CD4-positive, alpha-beta T cell treated with Interleukin-17A for 1 hour (primary cell): ENCODE measurements around the gene LY6G6D.
"Not testable (repeated sequence)": the region's sequence is repeated elsewhere in the genome, so short reads cannot be mapped to it uniquely, and the experiment has no call there.

ENCODE experiments used
- DNase-seq: peaks from one replicate; pipeline ENCODE4 v3.0.0-alpha.2; 2020

LY6G6D gene

DNA sequence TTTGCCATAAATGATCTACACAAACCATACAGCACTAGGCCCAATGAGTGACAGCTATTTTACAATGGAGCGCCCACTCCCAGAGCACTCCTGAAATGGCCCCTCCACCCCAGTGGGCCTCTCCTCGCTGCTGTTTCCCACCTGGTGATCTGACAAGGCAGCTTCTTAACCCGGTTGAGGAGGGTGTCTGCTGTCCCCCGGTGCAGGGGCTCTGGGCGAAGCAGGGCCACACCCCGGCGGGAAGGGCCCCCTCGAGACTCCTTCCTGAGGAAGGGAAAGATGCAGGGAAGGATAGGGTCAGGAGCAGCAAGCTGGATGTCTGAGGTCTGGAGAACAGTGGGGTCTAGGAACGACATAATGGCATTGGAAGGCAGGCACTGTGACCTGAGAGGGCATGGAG is 22.3 kb upstream of the LY6G6D start:
- no peak for DNase-seq

DNA sequence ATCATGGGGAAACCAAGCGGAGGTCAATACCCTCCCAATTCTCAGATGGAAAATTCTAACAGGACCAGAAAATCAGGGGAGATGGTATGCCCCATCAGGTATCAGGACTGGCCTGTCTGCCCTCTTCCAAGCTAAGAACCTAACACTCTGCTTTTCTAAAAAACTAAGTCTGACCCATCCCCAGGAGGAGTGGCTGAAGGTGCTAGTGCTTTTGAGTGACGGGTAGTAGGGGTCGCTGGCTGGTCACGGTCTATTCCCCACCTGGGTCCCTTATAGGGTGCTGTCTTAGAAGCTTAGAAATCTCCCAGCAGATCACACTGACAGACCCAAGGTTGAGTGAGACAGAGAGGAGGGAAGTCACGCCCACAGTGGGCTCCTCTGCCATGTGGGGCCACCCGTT is 21.6 kb upstream of the LY6G6D start:
- no peak for DNase-seq

DNA sequence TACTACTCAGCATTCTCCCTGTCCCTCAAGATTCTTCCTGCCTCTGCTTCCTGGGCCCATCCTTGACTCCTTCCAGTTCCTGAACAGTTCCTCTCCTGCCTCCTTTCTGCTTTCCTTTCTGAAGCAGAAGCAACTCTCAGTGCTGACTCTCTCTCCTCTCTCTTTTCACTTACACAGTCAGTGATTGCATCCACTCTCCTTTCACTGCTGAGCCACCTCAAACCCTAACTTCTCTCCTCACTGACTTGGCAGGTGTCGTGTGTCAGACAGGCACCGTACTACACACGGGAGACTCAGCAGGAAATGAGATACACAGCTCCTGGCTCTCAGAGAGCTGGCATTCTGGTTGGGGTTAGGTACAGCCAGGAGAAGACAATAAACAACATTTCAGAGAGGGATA is 17.6 kb upstream of the LY6G6D start:
- DNase-seq: no peak

DNA sequence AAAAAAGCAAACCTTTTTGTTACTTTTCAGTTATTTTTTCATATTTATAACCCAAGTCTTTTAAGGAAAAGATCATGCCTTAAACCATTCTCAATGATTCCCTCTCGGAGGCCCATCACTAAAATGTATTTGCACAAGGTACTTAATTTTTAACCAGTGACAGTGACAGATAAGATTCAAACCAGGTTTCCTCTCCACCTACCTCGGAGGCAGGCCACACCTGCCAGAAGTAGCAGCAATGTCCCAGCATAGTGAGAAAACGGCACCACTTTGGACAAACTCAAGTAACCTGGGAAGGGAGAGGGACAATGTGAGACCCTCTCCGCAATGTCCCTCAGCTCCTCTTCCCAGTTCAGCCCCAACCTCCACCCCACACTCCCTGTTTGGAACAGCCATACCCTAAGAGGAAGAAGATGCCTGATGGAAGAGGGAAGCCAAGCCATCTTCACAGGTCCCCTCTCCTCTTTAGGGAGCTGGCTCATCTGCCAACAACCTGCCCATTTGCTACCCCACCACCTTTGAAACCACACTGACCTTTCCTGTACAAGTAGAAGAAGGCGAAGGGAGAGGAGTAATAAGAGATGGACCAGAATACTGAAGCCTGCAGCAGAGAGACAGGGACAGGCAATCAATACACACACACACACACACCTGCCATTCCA is 14.3 kb upstream of the LY6G6D start:
- no peak for DNase-seq

DNA sequence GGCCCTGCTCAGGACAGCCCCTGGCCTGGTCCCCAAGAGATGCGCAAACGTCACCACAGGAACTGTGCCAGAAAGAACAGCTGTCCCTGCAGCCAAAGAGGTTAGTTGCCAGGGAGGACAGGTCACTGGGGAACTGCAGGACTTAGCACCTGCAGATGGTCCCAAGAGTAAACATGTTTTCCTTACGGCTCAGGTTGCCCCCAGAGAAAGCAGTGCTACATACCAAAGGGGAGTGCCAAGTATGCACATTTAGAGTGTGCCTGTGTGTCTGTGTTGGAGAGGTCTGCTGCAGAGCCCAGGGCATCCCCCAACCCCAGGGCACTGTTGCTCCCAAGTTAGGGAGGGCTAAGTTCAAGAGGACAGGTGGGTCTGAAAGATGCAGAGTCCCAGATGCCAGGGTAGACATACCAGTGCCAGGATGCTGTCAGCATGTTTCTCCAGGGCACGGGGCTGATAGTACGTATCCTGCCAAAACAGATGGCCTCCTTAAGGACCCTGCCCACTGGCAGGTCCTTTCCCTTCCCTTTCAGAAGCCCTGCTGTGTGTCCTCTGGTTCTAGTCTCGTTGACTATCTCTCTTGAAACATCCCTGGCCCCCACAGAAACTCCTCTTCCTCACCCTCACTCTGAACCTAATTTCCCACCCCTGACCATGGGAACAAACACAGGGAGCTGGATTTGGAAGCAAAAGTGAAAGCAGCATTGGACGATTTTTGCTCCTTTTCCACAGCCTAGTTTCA is 13.3 kb upstream of the LY6G6D start:
- no peak for DNase-seq

DNA sequence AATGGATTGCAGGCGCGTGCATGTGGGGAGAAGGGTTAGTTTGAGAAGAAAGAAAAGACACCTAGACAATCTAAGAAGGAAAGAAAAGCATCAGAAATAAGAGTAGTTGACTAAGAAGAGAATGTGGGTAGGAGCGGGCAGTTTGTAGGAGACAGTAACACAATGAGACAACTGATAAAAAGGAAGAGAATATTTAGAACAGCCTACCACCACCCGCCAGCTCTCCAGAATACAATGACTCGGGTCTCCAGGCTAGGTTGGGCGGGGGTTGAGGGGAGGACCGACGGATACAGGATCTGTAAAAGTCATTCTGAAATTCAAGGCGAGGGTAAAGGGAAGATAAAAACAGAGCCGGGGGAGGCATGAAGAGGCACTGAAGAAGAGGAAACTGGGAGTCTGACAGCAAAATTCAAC is 12.7 kb upstream of the LY6G6D start:
- peak; percentile 5 for DNase-seq

DNA sequence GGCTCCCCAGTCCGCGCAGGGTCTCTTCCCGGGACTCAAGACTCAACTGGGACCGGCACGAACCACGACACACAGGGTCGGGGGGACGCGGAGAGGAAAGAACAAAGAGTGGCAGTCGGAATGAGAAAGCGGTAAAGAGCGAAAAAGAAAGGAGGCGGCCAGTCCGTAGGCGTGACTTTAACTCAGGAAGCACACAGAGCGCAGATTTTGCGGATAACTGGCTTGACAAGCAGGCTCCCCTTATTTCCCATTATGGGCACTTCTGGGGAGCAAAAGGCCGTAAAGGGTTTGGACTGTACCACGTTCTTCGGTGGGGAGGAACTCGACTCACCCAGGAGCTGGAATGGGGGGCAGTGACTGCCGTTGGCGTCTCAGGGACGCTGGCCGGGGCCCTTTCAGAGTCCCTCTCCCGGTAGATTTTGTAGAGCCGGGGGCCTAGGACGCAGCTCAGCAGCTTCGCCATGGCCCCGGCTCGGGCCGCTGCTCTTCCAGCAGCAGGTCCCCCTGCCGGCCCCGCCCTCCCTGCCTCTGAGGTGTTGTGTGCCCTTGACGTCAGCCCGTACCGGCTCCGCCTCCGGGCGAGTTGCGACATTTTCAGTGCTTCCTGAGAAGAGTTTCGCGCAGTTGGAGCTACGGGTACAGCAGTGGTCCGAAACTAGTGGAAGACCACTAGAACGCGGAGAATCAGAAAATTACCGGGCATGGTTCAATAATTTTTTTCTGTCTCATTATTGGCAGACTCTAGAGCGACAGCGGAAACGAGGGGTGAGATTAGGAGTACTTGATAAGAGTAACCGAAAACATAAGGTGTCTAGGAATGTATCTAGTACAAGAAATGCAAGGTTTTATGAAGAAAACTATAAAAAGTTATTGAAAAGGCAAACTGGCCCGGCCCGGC is 12.1 kb upstream of the LY6G6D start, which contains the start of gene ABHD16A:
TSS of gene ABHD16A (minus strand) at position 506 of the 898 bp plus-strand sequence. CDS start at position 463, 43 bp downstream.
- peak; percentile 98 for DNase-seq

DNA sequence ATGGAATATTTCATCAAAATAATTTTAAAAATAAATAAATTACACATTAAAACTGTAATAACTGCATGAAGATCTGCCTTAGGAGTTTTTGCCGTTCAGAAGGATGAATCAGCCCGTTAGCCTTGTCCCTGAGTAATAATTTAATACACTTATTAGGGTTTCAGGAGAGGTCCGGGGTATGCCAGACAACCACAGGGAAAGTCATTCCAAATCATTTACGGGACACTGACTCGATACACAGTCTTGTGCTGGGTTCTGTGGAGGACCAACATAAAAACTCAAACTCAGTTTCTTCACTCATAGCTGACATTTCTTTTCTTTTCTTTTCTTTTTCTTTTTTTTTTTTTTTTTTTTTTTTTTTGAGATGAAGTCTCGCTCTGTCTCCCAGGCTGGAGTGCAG is 9.2 kb upstream of the LY6G6D start:
- no peak for DNase-seq

DNA sequence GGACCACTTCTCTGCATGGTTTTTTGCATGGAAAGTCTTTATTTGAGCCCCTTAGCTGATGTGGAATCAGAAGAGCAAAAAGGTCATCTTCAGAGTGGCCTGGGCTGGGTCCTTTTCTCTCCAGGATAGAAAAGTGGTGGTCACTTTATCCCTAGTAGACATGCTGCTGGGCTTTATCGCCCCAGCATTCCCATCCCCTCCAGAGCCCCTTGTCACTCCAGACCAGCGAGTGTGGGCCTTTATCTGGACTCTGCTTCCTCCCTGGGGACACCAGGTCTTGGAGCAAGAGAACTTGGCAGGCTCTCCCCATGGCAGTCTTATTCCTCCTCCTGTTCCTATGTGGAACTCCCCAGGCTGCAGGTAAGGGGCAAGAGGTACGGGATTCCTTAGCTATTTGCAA is 8.5 kb upstream of the LY6G6D start, which contains the start of gene LY6G6F:
TSS of gene LY6G6F (plus strand) at position 268 of the 400 bp plus-strand sequence. CDS start at position 309, 41 bp downstream.
- DNase-seq: no peak

DNA sequence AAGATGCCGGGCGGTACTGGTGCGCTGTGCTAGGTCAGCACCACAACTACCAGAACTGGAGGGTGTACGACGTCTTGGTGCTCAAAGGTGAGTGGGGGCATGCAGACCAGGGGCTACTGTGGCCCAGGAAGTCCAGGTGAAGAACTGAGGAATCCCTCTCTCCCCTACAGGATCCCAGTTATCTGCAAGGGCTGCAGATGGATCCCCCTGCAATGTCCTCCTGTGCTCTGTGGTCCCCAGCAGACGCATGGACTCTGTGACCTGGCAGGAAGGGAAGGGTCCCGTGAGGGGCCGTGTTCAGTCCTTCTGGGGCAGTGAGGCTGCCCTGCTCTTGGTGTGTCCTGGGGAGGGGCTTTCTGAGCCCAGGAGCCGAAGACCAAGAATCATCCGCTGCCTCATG is 7.4 kb upstream of the LY6G6D start:
- no peak for DNase-seq

DNA sequence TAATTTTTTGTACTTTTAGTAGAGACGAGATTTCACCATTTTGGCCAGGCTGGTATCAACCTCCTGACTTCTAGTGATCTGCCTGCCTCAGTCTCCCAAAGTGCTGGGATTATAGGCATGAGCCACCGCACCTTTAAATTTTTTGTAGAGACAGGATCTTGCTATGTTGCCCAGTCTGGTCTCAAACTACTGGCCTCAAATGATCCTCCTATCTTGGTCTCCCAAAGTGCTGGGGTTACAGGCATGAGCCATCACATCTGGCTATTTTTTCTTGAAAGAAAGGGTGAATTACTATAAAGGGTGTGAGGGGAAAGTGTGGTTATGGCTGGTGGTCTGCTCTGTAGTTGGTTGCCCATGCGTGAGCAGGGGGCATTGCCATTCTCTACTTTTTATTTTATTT is 6.9 kb upstream of the LY6G6D start:
- DNase-seq: no peak

DNA sequence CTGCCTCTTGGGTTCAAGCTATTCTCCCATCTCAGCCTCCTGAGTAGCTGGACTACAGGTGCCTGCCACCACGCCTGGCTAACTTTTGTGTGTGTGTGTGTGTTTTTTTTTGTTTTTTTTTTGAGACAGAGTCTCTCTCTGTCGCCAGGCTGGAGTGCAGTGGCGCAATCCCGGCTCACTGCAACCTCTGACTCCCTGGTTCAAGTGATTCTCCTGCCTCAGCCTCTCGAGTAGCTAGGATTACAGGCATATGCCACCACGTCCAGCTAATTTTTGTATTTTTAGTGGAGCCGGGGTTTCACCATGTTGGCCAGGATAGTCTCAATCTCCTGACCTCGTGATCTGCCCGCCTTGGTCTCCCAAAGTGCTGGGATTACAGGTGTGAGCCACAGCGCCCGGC is 6.0 kb upstream of the LY6G6D start:
- not testable (repeated sequence) for DNase-seq

DNA sequence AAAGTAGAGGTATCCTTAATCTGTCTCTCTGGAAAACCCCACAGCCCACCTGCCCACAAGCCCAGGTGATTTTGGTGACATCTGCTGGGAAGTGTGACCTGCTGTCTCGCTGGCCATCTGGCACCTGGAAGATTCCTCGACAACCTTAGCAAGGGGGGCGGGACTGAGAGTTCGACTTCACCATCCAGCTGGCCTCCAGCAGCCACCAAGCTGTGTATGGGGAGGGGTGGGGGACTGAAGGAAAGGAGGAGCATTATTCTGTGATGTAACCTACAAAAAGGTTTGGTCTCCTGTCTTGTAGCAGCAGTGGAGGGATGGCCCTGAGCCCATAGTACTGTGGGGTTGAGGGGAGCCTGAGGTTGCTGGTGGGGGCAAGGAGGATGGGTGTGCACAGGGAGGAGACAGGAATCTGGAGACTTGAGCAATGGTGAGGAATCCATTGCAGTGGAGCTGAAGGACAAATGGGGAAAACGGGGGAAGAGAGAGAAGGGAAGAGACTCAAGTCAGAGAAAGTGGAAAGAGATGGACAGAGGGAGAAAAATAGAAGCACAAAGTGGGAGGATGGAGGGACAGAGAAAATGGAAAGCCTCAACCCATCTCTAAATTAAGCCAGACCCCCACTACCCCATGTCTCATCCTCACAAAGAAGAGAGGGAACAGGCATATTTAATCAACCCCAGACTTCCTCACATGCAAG is 4.5 kb upstream of the LY6G6D start:
- DNase-seq: no peak

DNA sequence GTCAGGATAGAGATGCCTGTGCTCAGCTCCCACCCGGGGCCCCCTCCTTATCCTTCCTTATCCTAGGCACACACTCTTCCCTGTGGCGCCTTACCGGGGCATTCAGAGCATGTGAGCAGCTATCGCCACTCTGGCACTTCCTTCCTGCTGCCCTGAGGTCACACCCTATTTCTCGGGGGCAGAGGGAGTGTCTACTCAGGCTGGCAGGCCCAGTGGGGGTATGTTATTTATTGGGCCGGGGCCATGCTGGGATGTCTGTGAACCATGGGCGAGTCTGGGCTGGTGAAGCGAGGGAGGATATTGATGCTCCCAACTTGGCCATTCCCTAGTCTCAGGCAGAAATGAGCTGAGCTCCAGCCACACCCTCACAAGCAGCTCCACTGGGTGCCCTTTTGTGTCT is 3.9 kb upstream of the LY6G6D start:
- DNase-seq: no peak

DNA sequence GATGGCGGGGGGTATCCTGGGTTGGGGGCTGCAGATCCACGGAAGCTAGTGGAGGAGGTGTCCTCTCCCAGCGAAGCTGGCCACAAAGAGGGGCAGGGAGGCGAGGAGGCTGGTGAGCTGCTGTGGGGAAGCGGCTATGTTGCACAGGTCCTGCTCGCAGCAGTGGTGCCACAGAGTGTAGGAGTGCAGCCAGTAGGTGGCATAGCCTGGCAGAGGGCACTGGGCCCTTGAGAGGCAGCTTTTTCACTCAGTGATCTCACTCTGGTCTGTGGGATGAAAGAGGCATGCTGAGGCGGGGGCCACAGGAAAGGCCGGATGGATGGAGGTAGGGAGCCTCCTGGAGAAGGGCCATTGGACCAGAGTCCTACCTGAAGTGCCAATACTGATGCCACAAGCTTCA is 2.9 kb upstream of the LY6G6D start:
- peak; percentile 32 for DNase-seq

DNA sequence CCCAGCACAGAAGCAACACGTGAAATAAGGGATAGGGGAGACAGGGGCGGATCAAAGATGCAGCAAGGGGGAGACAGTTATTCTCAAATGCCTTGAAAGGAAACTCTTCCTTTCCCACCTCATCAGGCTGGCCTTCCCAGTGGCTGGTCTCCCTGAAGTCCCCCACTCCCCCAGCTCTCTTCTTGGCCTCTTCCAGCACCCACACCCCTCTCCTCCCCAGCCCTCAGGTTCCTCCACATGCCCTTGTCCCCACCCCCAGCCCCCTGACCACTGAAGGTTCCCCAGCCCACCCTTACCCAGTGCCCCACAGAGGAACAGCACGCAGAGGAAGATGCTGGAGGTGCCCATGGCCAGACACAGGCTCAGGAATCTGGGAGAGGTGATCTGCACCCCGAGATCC is 1.7 kb upstream of the LY6G6D start:
- DNase-seq: no peak

DNA sequence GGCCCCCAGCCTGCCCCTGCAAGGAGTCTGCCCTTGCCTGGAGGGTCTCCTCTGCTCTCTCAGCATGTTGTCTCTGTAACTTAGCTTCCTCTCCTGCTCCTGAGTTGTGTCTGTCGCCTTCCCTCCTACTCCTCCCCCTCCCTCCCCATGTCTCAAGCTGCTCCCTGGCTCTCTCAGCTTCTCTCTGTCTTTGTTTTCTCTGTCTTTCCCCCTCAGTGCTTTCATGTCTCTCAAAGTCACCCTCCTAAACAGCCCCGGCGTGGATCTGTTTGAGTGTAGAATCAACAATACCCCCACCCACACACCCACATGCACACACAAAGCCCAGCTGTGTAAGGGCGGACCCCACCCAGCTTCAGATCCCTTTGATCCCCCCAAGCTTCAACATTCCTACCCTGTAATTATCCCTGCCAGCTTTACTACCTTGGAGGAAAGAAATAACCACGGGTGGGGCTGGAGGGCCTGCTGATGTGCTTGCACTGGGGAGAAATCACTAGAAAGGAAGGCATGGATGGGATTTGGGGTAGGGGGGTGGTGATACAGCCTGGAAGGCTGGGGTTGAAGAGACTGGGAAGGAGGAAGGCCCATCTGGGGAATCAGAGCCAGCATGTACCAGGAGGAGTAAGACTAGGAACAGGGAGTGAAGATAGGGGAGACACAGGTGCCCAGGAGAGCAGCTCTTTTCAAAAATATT is 1.0 kb upstream of the LY6G6D start:
- DNase-seq: no peak

DNA sequence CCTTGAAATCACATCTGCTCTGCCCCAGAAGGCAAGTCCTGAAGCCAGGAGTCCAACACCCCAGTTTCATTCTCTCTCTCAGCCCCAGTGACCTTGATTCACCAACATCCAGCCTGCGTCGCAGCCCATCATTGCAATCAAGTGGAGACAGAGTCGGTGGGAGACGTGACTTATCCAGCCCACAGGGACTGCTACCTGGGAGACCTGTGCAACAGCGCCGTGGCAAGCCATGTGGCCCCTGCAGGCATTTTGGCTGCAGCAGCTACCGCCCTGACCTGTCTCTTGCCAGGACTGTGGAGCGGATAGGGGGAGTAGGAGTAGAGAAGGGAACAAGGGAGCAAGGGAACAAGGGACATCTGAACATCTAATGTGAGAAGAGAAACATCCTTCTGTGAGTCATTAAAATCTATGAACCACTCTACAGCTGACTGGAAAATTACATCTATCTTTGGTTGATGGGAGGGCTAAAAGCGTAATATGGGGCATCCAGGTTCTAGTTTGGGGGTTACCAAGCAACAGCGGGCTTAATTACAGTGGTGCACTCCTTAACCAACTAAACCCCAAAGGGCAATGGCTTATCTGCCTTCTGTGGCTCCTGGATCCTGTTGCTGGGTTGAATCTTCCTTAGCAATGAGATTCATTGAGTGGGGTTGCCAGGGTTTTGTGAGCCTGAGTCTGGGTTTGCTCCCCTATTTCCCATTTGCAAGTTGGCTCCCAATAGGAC is 2.5 kb downstream of the LY6G6D start:
- no peak for DNase-seq

DNA sequence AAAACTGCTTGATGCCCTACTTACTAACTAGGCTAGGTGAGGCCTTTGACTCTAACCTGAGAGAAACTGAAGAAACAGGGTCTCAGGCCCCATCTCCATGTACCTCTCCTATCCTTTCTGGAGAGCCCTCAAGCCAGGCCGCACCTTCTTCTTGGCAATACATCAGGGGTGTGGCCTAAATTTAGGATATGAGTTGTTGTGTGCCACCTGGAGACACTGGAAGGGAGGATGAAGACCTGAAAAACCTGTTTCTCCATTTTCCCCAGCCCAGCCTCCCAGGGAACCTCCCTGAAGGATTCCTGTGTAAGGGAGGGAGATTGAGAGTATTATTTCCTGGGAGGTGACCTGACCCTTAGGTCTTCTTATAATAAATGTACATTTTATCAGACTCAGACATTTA is 3.1 kb downstream of the LY6G6D start:
- no peak for DNase-seq

DNA sequence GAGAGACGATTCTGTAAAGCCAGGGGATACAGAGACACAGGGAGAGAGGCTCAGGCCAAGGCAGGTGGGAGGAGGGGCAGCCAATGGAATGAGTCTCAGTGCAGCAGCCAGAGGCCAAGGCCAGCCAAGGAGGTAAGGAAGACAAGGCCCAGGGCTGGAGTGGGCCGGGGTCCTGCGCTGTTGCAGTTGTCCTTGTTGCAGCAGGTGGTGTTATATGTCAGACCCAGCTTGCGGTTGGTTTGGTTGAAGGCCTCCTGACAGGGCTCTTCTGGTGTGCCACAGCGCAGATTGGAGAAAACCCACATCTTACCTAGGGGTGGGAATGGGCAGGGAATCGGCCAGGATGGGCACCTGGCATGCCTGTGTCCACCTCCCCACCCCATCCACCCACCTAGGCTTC is 3.9 kb downstream of the LY6G6D start:
- no peak for DNase-seq

DNA sequence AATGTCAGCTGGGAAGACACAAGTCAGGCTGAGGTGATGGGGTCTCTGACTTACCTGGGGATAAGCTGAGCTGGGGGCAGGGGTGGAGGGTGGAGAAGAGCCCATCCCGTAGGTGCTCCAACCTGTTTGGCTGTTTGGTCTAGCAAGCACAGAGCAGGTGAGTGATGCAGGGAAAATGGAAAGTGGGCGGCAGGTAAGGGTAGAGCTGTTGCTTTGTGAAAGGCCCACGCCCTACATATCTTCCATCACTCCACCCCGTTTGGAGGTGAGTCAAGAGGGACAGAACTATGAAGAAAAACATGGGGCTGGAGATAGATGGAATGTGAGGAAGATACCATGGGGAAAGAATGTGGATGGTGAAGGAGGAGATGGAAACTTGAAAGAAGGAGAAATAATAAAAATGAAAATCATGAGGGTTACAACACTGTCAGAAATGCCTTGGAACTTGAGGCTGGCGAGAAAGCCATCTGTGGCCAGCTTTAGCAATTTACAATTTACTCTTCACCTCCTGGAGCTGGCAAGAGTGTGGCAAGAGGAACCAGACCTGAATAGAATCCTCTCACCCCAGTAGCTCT is 5.1 kb downstream of the LY6G6D start:
- no peak for DNase-seq
